ENCODE data around the gene FGF3.

Gene FGF3

GRCh38 chr11:69825037-69825834, 6.0 kb upstream of the FGF3 start:
- DNase-seq (ENCODE audit: low read depth in 2 of 2), result no peak

GRCh38 chr11:69823641-69824265, 4.5 kb upstream of the FGF3 start:
- no peak for DNase-seq (ENCODE audit: low read depth in 2 of 2)

GRCh38 chr11:69822676-69823494, 3.7 kb upstream of the FGF3 start:
- no peak for DNase-seq (ENCODE audit: low read depth in 2 of 2)

GRCh38 chr11:69821511-69822040, 2.4 kb upstream of the FGF3 start:
- no peak for DNase-seq (ENCODE audit: low read depth in 2 of 2)

- no peak for DNase-seq (ENCODE audit: low read depth in 2 of 2)
Observed at GRCh38 chr11:69820441-69820840, 1.2 kb upstream of the FGF3 start.

- DNase-seq (ENCODE audit: low read depth in 2 of 2), result no peak
Observed at GRCh38 chr11:69819541-69820070, 390 bp upstream of the FGF3 start.

GRCh38 chr11:69818231-69818602, 999 bp downstream of the FGF3 start:
- no peak for DNase-seq (ENCODE audit: low read depth in 2 of 2)

GRCh38 chr11:69817265-69818230, 1.7 kb downstream of the FGF3 start:
- no peak for DNase-seq (ENCODE audit: low read depth in 2 of 2)

- DNase-seq (ENCODE audit: low read depth in 2 of 2), result no peak
Observed at GRCh38 chr11:69816671-69817070, 2.5 kb downstream of the FGF3 start.

- DNase-seq (ENCODE audit: low read depth in 2 of 2), result no peak
Observed at GRCh38 chr11:69815973-69816372, 3.2 kb downstream of the FGF3 start.

GRCh38 chr11:69814902-69815301, 4.3 kb downstream of the FGF3 start:
- no peak for DNase-seq (ENCODE audit: low read depth in 2 of 2)

- no peak for DNase-seq (ENCODE audit: low read depth in 2 of 2)
Observed at GRCh38 chr11:69814411-69814810, 4.8 kb downstream of the FGF3 start.

GRCh38 chr11:69813839-69814238, 5.4 kb downstream of the FGF3 start:
- DNase-seq (ENCODE audit: low read depth in 2 of 2), result no peak

GRCh38 chr11:69812946-69813345, 6.3 kb downstream of the FGF3 start:
- no peak for DNase-seq (ENCODE audit: low read depth in 2 of 2)

GRCh38 chr11:69812256-69812655, 7.0 kb downstream of the FGF3 start:
- DNase-seq (ENCODE audit: low read depth in 2 of 2), result no peak

GRCh38 chr11:69811431-69811830, 7.8 kb downstream of the FGF3 start:
- no peak for DNase-seq (ENCODE audit: low read depth in 2 of 2)

GRCh38 chr11:69810289-69811118, 8.7 kb downstream of the FGF3 start:
- no peak for DNase-seq (ENCODE audit: low read depth in 2 of 2)

- no peak for DNase-seq (ENCODE audit: low read depth in 2 of 2)
Observed at GRCh38 chr11:69808667-69809086, 10.5 kb downstream of the FGF3 start.

GRCh38 chr11:69807106-69807815, 12.0 kb downstream of the FGF3 start:
- no peak for DNase-seq (ENCODE audit: low read depth in 2 of 2)

Measured in stimulated activated CD8-positive, alpha-beta memory T cell treated with anti-CD3 and anti-CD28 coated beads, Interleukin-15, amount 100 ng/mL, for 4 hours (primary cell).